SK-N-MC (cell line): ENCODE data around the gene IGLL1.
"Not testable (repeated sequence)": the region's sequence is repeated elsewhere in the genome, so short reads cannot be mapped to it uniquely, and the experiment has no call there.

ENCODE experiments used
- DNase-seq: peaks from one replicate; pipeline ENCODE4 v3.0.0-alpha.2; 2011; ENCODE audit warnings: low read depth, low spot score
- H3K27ac ChIP-seq: fragments of 200-600 bp; sonication (generic); 2 replicates; pipeline ENCODE4 v1.5.1; 2016; ENCODE audit warnings: mixed run types
- H3K36me3 ChIP-seq: fragments of 200-600 bp; sonication (generic); 2 replicates; pipeline ENCODE4 v1.6.1; 2017; ENCODE audit warnings: antibody characterized with exemption, low read length, mixed read lengths; ENCODE audit not compliant: insufficient read depth
- H3K4me3 ChIP-seq: fragments of 200-600 bp; sonication (generic); 2 replicates; pipeline ENCODE4 v1.5.1; 2016
- H3K9ac ChIP-seq: fragments of 200-600 bp; sonication (generic); 2 replicates; pipeline ENCODE4 v1.8.0; 2017; ENCODE audit warnings: mixed run types, mixed read lengths; ENCODE audit not compliant: insufficient read length
- H3K9me3 ChIP-seq: fragments of 200-600 bp; sonication (generic); 2 replicates; pipeline ENCODE4 v1.6.1; 2017; ENCODE audit warnings: low read depth, mild to moderate bottlenecking, antibody characterized with exemption, low read length, moderate library complexity, mixed read lengths
- EZH2 ChIP-seq: fragments of 200-600 bp; sonication (generic); IDR thresholded peaks from one replicate; pipeline ENCODE4 v1.6.1; 2017; ENCODE audit warnings: antibody characterized with exemption
- FOXP2 ChIP-seq: optimal IDR thresholded peaks from 2 replicates; pipeline ENCODE3; 2011; ENCODE audit warnings: mild to moderate bottlenecking, moderate library complexity; ENCODE audit not compliant: insufficient read depth; ENCODE audit errors: extremely low read length, control extremely low read depth
- POLR2AphosphoS5 ChIP-seq: IDR thresholded peaks from 2 replicates; pipeline ENCODE4 v1.6.1; 2012; ENCODE audit warnings: mild to moderate bottlenecking, low read depth, low read length, borderline replicate concordance

The IGLL1 gene

GRCh38 chr22:23565915-23566704 is 14.0 kb downstream of the IGLL1 start:
- H3K9ac ChIP-seq = peak overlapping the region; percentile 47
- no peak overlapping the region for H3K27ac ChIP-seq
- TF ChIP-seq FOXP2 = no peak
- H3K9me3 ChIP-seq = no peaks in the 10 kb centered on the region
- no peaks in the 10 kb centered on the region for H3K36me3 ChIP-seq
- DNase-seq = no peak
- peak overlapping the region; percentile 74 for H3K4me3 ChIP-seq

- DNase-seq = no peak
- peak overlapping the region; percentile 74 for H3K4me3 ChIP-seq
- no peak for TF ChIP-seq POLR2AphosphoS5
- TF ChIP-seq EZH2 = no peak
- no peak for TF ChIP-seq FOXP2
Measured at GRCh38 chr22:23565305-23565914, 14.7 kb downstream of the IGLL1 start.

GRCh38 chr22:23564276-23564675 is 15.8 kb downstream of the IGLL1 start:
- H3K36me3 ChIP-seq = no peaks in the 10 kb centered on the region
- H3K4me3 ChIP-seq = no peak overlapping the region
- no peaks in the 10 kb centered on the region for H3K9me3 ChIP-seq
- no peak overlapping the region for H3K27ac ChIP-seq
- DNase-seq = no peak
- H3K9ac ChIP-seq = no peak overlapping the region
- TF ChIP-seq EZH2 = no peak
- no peak for TF ChIP-seq POLR2AphosphoS5
- no peak for TF ChIP-seq FOXP2

More at GRCh38 chr22:23565305-23565914, 14.7 kb downstream of the IGLL1 start:
- Histone ChIP-seq H3K9ac (no peak overlapping the region), H3K9me3 (no peaks in the 10 kb centered on the region), H3K36me3 (no peaks in the 10 kb centered on the region), H3K27ac (no peak overlapping the region)

DNA sequence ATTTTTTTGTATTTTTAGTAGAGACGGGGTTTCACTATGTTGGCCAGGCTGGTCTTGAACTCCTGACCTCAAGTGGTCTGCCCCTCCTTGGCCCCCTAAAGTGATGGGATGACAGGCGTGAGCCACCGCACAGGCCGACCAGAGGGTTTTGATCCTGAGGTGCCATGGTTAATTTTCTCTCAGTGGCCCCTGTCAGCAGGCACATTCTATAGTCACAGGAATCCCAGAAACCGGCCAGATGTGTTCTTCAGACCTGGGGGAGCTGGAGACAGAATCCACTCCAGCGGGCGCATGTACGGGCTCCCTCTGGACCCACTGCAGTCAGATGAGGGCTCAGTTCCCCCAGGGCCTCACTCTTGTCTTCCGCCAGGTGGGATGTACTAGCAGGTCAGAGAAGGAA is 17.0 kb downstream of the IGLL1 start:
- TF ChIP-seq POLR2AphosphoS5 (no peak), EZH2 (no peak), FOXP2 (no peak)
- Histone ChIP-seq H3K36me3 (no peaks in the 10 kb centered on the region), H3K9ac (no peak overlapping the region), H3K9me3 (no peaks in the 10 kb centered on the region), H3K4me3 (no peak overlapping the region), H3K27ac (no peak overlapping the region)
- no peak for DNase-seq

GRCh38 chr22:23562186-23562585 is 17.9 kb downstream of the IGLL1 start:
- no peak for DNase-seq
- TF ChIP-seq FOXP2 (no peak), POLR2AphosphoS5 (no peak), EZH2 (no peak)
- Histone ChIP-seq H3K9ac (no peak overlapping the region), H3K4me3 (no peak overlapping the region), H3K36me3 (no peaks in the 10 kb centered on the region), H3K9me3 (no peaks in the 10 kb centered on the region), H3K27ac (no peak overlapping the region)

DNA sequence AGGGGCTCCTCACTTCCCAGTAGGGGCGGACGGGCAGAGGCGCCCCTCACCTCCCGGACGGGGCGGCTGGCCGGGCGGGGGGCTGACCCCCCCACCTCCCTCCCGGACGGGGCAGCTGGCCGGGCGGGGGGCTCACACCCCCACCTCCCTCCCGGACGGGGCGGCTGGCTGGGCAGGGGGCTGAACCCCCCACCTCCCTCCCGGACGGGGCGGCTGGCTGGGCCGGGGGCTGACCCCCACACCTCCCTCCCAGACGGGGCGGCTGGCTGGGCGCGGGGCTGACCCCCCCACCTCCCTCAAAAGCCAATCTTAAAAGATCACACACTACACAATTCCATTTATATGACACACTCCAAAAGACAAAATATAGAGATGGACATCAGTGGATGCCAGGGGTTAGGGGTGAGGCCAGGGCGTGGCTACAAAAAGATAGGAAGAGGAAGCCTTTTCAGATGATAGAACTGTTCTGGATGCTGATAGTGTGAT is 19.0 kb downstream of the IGLL1 start:
- DNase-seq, H3K9ac ChIP-seq, H3K4me3 ChIP-seq, H3K9me3 ChIP-seq, H3K36me3 ChIP-seq, H3K27ac ChIP-seq: not testable (repeated sequence)

DNA sequence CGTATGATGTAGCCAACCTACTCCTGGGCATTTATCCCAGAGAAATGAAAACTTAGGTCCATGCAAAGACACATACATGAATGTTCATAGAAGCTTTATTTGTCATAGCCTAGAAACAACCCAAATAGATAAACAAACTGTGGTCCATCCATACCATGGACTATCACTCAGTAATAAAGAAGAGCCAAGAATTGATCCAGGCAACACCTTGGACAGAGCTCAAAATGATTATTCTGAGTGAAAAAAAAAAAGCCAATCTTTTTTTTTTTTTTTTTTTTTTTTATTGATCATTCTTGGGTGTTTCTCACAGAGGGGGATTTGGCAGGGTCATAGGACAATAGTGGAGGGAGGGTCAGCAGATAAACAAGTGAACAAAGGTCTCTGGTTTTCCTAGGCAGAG is 19.9 kb downstream of the IGLL1 start:
- H3K4me3 ChIP-seq, H3K9me3 ChIP-seq, H3K9ac ChIP-seq, DNase-seq, H3K36me3 ChIP-seq, H3K27ac ChIP-seq: not testable (repeated sequence)

GRCh38 chr22:23557467-23557866 is 22.6 kb downstream of the IGLL1 start:
- H3K9ac ChIP-seq = no peak overlapping the region
- no peak for TF ChIP-seq POLR2AphosphoS5
- TF ChIP-seq EZH2 = no peak
- no peak for DNase-seq
- H3K9me3 ChIP-seq = no peaks in the 10 kb centered on the region
- no peaks in the 10 kb centered on the region for H3K36me3 ChIP-seq
- no peak overlapping the region for H3K27ac ChIP-seq
- no peak overlapping the region for H3K4me3 ChIP-seq

DNA sequence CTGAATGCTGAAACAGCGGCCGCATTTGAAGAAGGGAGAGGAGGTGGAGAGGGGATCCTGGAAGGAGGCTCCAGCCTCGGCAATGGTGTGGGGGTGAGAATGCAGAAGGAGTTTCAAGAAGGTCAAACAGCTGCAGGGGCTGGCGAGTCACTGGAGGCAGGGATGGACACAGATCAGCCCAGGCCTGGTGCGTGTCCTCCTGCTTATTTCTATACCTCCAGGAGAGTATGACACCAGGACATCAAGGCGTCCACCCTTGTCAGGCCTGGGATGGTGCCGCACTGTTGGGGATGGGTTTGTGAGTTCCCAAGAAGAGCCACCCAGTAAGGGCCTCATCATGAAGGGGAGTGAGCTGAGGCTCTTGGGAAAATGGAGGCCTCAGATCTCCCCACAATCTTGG is 23.1 kb downstream of the IGLL1 start:
- no peak for DNase-seq
- no peak for TF ChIP-seq POLR2AphosphoS5
- no peak for TF ChIP-seq FOXP2
- no peak for TF ChIP-seq EZH2
- Histone ChIP-seq H3K27ac (no peak overlapping the region), H3K4me3 (no peak overlapping the region), H3K9me3 (no peaks in the 10 kb centered on the region), H3K36me3 (no peaks in the 10 kb centered on the region), H3K9ac (no peak overlapping the region)
